Measurements from ENCODE around the gene FOXP1. TPM values are rescaled to one million over a fixed set of nuclear protein-coding genes. Genes with fewer than 3 reads are reported as not detected.

The FOXP1 gene
- total and polyA plus RNA-seq, 2 of the 8 experiments (the other 6 are each of a cell fraction or from before 2014, with no cell fraction given): 13.9 to 25.4 TPM

DNA sequence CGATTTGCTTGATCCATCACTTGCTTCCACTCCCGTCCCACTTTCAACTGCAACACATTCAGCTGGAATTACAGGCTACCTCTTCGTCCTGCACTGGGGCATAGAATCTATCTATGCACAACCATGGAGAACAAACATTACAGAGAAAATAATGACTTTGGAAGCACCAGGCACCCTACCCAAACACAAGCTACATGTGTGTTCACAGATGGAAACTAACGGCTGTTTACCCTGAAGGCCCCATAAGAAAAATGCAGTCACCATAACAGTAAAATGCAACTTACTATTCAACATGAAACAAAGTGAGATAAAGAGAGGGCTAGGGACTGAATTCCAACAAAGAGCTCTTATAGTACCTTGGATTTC lies 496.8 kb downstream of the FOXP1 start:
- Histone ChIP-seq H2BK20ac (ENCODE audit: low read length) (no peak overlapping the region), H3K36me3 (ENCODE audit: control insufficient read depth in 2 of 4, insufficient read depth in 4 of 4, low read length in 3 of 4) (no peaks in the 10 kb centered on the region), H3K23ac (ENCODE audit: insufficient read length) (no peak overlapping the region), H4K20me1 (replicated peaks in 1 of 2; ENCODE audit: control insufficient read depth in 1 of 2, insufficient read depth in 2 of 2, low read length in 2 of 2) (no peaks in the 10 kb centered on the region), H3K23me2 (ENCODE audit: low read depth, low read length) (no peaks in the 10 kb centered on the region; the same call in 1 of the 2 replicates), H3K79me2 (ENCODE audit: control insufficient read depth in 1 of 2, insufficient read depth in 2 of 2, low read length in 2 of 2) (peaks cover 0 to 6% of the 10 kb centered on the region in 2 experiments; a peak in 1 of 4 replicates), H3K4me2 (ENCODE audit: insufficient read depth in 1 of 2, low read depth in 2 of 2, low read length in 2 of 2) (no peak overlapping the region), H3K27ac (ENCODE audit: low read depth, low read length) (no peak overlapping the region), H3K79me1 (ENCODE audit: low read depth, low read length) (no peaks in the 10 kb centered on the region), H3K4ac (replicated peaks; ENCODE audit: insufficient read length, low read depth, low read length) (no peak overlapping the region), H2BK5ac (ENCODE audit: low read depth, low read length) (no peak overlapping the region), H2AFZ (ENCODE audit: low read length) (no peak overlapping the region), H2BK15ac (ENCODE audit: low read length) (no peak overlapping the region), H4K91ac (replicated peaks; ENCODE audit: insufficient read length, low read length) (no peak overlapping the region), H2AK5ac (ENCODE audit: low read depth, low read length) (no peak overlapping the region), H4K8ac (ENCODE audit: extremely low read depth, insufficient read depth, low read length) (no peak overlapping the region), H3K27me3 (replicated peaks in 1 of 4; ENCODE audit: control insufficient read depth in 3 of 4, extremely low read depth in 1 of 4, insufficient read depth in 3 of 4, low read length in 3 of 4) (no peaks in the 10 kb centered on the region), H2BK12ac (ENCODE audit: low read depth, low read length) (no peak overlapping the region), H4K5ac (ENCODE audit: insufficient read length, low read depth, low read length) (no peak overlapping the region), H3K9me3 (ENCODE audit: insufficient read depth in 2 of 2, low read depth in 1 of 2, low read length in 1 of 2) (no peaks in the 10 kb centered on the region), H3K56ac (replicated peaks; ENCODE audit: insufficient read length, low read depth, low read length) (no peak overlapping the region), H3K14ac (ENCODE audit: insufficient read length) (no peak overlapping the region), H3K9ac (replicated peaks in 1 of 4; ENCODE audit: extremely low read depth in 1 of 4, low read depth in 3 of 4, low read length in 3 of 4) (no peak overlapping the region), H3K4me1 (replicated peaks in 1 of 4; ENCODE audit: control insufficient read depth in 3 of 4, insufficient read depth in 4 of 4, low read length in 3 of 4) (peaks cover 3 to 7% (median 5%) of the 10 kb centered on the region in 4 experiments; a peak in 4 of 7 replicates), H2BK120ac (replicated peaks; ENCODE audit: low read depth, low read length) (no peak overlapping the region), H3K4me3 (ENCODE audit: extremely low read depth in 1 of 4, insufficient read depth in 2 of 4, low read depth in 3 of 4, low read length in 4 of 4) (no peak overlapping the region), H3K18ac (ENCODE audit: extremely low read depth, low read length) (no peak overlapping the region)
- CTCF ChIA-PET (ENCODE audit: partially characterized antibody): no interaction called here
- POLR2A ChIA-PET (ENCODE audit: partially characterized antibody): no interaction called here
- no peak for DNase-seq (ENCODE audit: low read depth in 1 of 2, low spot score in 2 of 2)
- no peak for TF ChIP-seq TAF1 (IDR thresholded peaks at IDR 0.05; ENCODE audit: low read depth, low read length)
- WGBS, 2 experiments (ENCODE audit: extremely low coverage in 1 of 2, insufficient coverage in 1 of 2, insufficient read length in 1 of 2, insufficient replicate concordance in 2 of 2, low coverage in 1 of 2, low lambda C conversion rate in 2 of 2, missing lambda C conversion rate in 1 of 2): 84% methylated on average over 4 of the region's 4 CpGs; no CpG with 5 or more reads in 1 of the 2 experiments
- no peak for FAIRE-seq

Data from H1 (cell line).